Measurements from ENCODE around the gene DLGAP3. TPM values are rescaled to one million over a fixed set of nuclear protein-coding genes. Genes with fewer than 3 reads are reported as not detected.

DLGAP3 gene
- total RNA-seq, 2 experiments from 2014 or later, result 0.38 to 0.83 TPM

- H3K36me3 Mint-ChIP-seq (ENCODE audit: low read depth), result no peaks in the 10 kb centered on the region
- DNase-seq, result no peak
- no peaks in the 10 kb centered on the region for H3K4me1 Mint-ChIP-seq (ENCODE audit: low read depth)
- intact Hi-C loops (cut with micrococcal nuclease), result no loop called here
- POLR2A ChIA-PET, result no interaction called here
- H3K27me3 Mint-ChIP-seq, result peaks cover 3% of the 10 kb centered on the region
- CTCF ChIA-PET, result interaction anchor here (1.2 kb wide), 1 partner anchor 49 kb away, joined by 5 read pairs; no protein-coding TSS in a partner anchor
- H3K27ac Mint-ChIP-seq, result no peak overlapping the region
- H3K4me3 Mint-ChIP-seq, result no peak overlapping the region
- H3K9me3 Mint-ChIP-seq, result no peaks in the 10 kb centered on the region
- no peak for TF ChIP-seq CTCF (IDR thresholded peaks at IDR 0.05)
- no peak for ATAC-seq
Measured at GRCh38 chr1:34916104-34916503, 13.3 kb downstream of the DLGAP3 start.

GRCh38 chr1:34915521-34915920 lies 13.9 kb downstream of the DLGAP3 start:
- no peak for DNase-seq
- Mint-ChIP-seq H3K36me3 (ENCODE audit: low read depth) (no peaks in the 10 kb centered on the region), H3K27ac (no peak overlapping the region), H3K4me3 (no peak overlapping the region), H3K9me3 (no peaks in the 10 kb centered on the region), H3K27me3 (peaks cover 3% of the 10 kb centered on the region), H3K4me1 (ENCODE audit: low read depth) (no peaks in the 10 kb centered on the region)
- ChIA-PET CTCF (interaction anchor here (1.2 kb wide), 1 partner anchor 49 kb away, joined by 5 read pairs; no protein-coding TSS in a partner anchor), POLR2A (no interaction called here)
- TF ChIP-seq CTCF (IDR thresholded peaks at IDR 0.05), result no peak
- ATAC-seq, result no peak
- intact Hi-C loops (cut with micrococcal nuclease), result no loop called here

- no peaks in the 10 kb centered on the region for H3K36me3 Mint-ChIP-seq (ENCODE audit: low read depth)
- ATAC-seq (no peak), DNase-seq (no peak)
- no peak overlapping the region for H3K4me3 Mint-ChIP-seq
- no peaks in the 10 kb centered on the region for H3K9me3 Mint-ChIP-seq
- ChIA-PET CTCF (interaction anchor here (0.7 to 1.8 kb wide), 3 partner anchors 14 to 172 kb away, joined by 3 to 5 read pairs (median 3); no protein-coding TSS in a partner anchor), POLR2A (no interaction called here)
- no peak for TF ChIP-seq CTCF (IDR thresholded peaks at IDR 0.05)
- H3K27ac Mint-ChIP-seq, result no peak overlapping the region
- no peaks in the 10 kb centered on the region for H3K4me1 Mint-ChIP-seq (ENCODE audit: low read depth)
- no peaks in the 10 kb centered on the region for H3K27me3 Mint-ChIP-seq
- intact Hi-C loops (cut with micrococcal nuclease), result no loop called here
Measured at GRCh38 chr1:34914958-34915357, 14.5 kb downstream of the DLGAP3 start.

- CTCF ChIA-PET, result no interaction called here
Measured at GRCh38 chr1:34911465-34911864, 18.0 kb downstream of the DLGAP3 start.

GRCh38 chr1:34910425-34910824 lies 19.0 kb downstream of the DLGAP3 start:
- no peaks in the 10 kb centered on the region for H3K4me1 Mint-ChIP-seq (ENCODE audit: low read depth)
- POLR2A ChIA-PET, result no interaction called here
- CTCF ChIA-PET, result no interaction called here

More at GRCh38 chr1:34911465-34911864, 18.0 kb downstream of the DLGAP3 start:
- DNase-seq, result no peak
- H3K27ac Mint-ChIP-seq, result no peak overlapping the region
- H3K4me1 Mint-ChIP-seq (ENCODE audit: low read depth), result no peaks in the 10 kb centered on the region
- intact Hi-C loops (cut with micrococcal nuclease), result no loop called here
- no peak for ATAC-seq
- peaks cover 2% of the 10 kb centered on the region for H3K27me3 Mint-ChIP-seq
- H3K9me3 Mint-ChIP-seq, result no peaks in the 10 kb centered on the region
- H3K36me3 Mint-ChIP-seq (ENCODE audit: low read depth), result no peaks in the 10 kb centered on the region
- no peak overlapping the region for H3K4me3 Mint-ChIP-seq
- POLR2A ChIA-PET, result no interaction called here
- no peak for TF ChIP-seq CTCF (IDR thresholded peaks at IDR 0.05)

More at GRCh38 chr1:34910425-34910824, 19.0 kb downstream of the DLGAP3 start:
- H3K27ac Mint-ChIP-seq, result no peak overlapping the region
- no peak for TF ChIP-seq CTCF (IDR thresholded peaks at IDR 0.05)
- H3K4me3 Mint-ChIP-seq, result no peak overlapping the region
- peaks cover 2% of the 10 kb centered on the region for H3K27me3 Mint-ChIP-seq
- intact Hi-C loops (cut with micrococcal nuclease), result no loop called here
- DNase-seq (no peak), ATAC-seq (no peak)
- no peaks in the 10 kb centered on the region for H3K9me3 Mint-ChIP-seq
- H3K36me3 Mint-ChIP-seq (ENCODE audit: low read depth), result no peaks in the 10 kb centered on the region
